HG03103 (cell line): ENCODE results near the gene LRRC74A.

ENCODE experiments used
- ATAC-seq: cut with Tn5 transposase; IDR thresholded peaks from one replicate; pipeline ENCODE4 v1.9.1; 2021; ENCODE audit warnings: low read depth; ENCODE audit not compliant: unreplicated experiment

Gene LRRC74A

DNA sequence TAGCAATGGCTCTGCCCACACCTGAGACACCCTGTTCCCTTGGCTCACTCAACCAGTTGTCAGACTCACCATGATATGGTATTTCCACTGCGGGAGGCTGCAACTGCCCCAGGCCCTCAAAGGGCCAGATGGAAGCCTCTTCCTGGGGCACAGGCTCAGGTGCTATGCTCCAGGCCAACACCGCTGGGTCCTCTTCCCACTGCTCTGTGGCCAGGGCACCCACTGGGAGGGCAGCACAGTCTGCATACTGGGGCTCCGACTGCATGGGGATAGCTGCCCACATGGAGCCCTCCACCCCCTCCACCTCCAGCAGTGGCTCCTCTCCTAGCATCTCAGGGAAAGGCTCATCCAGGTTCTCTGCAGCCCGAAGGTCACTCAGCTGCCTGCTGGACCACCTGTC, 17.2 kb upstream of the LRRC74A start:
- ATAC-seq, result no peak

DNA sequence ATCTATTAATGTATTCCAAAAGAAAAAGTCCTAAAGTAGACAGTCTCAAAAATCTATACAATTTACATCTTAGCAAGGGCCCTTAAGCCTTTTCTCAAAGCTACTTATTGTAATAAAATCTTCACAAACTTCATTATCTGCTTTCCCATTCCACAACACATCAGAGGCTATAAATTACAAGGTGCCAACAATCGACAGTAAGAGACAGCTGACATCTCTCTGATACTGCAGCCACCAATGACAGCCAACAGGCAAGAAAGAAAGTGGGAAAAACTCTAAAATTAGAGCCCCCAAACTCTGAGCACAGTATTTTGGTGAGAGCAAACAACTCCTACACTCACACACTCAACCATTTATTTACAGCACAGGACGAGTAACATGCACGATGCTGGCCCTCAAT, 15.7 kb upstream of the LRRC74A start:
- ATAC-seq, result no peak

DNA sequence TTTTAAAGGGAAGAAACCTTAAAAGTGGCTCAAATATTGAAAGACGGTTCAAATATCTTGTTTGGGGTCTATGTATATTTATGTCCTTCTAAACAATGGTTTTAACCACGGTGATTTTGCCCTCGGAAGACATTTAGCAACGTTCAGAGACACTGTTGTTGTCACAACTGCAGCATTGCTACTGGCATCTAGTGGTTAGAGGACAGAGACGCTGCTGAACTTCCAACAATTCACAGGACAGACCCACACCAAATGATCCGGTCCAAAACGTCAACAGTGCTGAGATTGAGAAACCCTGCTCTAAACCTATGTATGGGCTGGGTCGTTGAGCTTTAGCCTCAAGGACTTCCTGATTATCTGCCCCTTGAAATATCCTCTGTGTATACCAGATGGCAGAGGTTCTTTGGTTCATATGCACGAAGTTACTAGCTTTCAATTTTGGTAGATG, 15.2 kb upstream of the LRRC74A start:
- ATAC-seq, result no peak

DNA sequence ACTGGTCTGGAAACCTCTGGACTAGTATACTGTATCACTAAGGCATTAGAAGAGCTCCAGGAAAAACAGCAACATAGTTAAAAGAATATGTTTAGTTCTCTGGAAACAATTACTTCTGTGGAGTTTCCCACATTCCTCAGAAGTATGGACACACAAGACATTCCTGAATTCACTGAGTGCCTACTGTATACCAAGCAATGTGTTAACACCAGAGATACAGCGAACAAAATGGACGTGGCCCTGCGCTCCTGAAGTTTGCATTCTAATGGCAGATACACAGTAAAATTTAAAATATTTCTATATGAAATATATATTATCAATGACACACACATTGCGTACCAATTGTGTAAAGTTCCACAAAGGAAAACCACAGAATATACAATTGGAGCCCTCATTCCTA, 14.6 kb upstream of the LRRC74A start:
- ATAC-seq, result no peak

DNA sequence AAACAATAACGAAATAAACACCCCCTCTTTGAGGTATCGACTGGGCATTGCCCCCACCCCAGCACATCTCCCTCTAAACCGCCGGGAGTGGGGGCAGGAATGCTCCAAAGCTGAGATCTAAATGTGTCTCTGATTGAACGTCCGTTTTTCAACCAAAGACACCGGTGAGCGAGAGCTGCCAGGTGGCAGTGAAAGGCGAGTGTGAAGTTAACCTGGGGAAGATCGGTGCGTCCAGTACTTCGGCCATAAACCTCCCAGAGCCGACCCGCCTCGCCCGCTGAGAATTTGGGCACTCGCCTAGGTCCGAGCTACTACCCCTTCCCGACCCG, 14.2 kb upstream of the LRRC74A start:
- ATAC-seq, result no peak

DNA sequence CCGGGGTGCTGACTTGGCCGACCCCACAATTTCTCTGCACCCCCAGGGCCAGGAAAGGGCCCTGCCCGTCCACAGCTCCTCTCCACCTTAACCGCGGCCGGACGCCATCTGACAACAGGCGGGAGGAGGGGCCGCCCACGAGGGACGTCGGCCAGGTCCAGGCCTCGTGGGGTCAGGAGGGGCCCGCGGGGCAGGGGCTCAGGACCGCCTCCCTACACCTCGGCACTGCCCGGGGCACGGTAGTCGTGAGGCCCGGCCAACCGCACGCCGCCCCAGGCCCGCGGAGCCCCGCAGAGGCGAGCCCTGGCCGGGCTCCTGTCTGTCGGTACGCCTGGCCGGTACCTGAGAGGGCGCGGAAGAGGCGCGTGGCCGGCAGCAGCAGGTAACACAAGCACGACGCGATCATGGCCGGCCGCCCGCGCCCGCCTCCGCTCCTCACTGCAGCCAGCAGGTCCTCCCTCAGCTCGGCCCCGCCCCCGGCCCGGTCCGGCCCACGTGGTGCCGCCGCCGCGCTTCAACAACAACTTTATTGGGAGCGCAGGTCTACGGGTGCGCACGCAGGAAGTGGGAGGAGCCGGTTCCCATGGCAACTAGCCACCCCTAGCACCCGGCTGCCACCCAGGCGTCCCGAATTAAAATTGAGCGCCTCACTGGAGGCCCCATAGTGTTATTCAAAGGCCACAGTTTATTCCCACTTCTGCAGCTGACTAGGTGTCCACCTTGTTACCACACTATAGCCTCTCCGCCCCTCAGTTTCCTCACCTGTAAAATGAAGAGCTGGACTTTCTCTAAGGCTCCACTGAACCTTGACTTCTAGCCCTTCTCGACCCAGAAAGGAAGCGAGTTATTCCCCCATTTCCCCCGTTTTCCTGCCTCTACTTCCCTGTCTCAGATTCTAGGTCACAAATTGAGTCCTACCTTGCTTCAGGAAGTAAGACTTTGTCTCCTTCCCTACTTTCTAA, 13.5 kb upstream of the LRRC74A start, which contains the start of gene ANGEL1:
Gene ANGEL1 (minus strand): TSS at position 461 of the 962 bp plus-strand sequence. CDS start 55 bp downstream, at position 406.
- peak; percentile 77 for ATAC-seq

DNA sequence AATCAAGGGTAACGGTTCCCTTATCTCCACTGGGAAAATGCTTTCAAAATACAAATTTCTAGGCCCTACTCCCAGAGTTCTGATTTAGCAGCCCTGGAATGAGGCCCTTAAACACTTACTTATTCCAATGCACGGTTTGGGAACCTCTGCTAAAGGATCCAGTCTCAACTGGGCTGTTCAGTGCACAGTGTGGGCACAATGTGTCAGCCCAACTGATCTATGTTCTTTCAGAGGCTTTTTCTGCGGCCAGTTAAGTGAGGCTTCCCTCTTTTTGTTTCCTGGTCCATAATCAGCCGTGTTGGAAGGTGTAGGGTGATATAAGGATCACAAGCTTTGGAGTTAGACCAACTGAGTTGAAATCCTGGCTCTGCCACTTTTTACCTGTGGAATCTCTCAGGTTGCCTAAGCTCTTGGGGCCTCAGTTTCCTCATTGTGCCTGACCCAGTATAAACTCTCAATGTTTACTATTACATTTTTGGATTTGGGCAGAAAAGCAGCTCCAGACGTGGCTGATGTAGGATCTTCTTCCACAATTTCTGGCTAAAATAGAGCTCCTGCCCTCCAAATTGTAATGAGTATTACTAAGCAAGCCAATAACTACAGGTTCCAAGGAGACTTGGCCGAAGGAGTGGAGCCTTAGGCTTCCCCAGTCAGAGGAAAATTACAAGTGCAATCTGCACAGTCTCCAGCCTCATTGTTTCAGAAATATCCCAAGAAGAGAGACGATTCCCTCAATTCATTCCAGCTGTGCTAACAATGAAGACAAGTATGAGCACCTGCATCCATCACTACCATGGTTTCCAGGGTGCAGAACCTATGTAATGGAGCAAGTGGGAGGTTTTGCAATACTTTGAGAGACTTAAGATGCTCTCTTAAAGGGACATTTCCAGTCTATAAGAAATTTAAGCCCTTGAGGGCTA, 11.2 kb upstream of the LRRC74A start:
- no peak for ATAC-seq

DNA sequence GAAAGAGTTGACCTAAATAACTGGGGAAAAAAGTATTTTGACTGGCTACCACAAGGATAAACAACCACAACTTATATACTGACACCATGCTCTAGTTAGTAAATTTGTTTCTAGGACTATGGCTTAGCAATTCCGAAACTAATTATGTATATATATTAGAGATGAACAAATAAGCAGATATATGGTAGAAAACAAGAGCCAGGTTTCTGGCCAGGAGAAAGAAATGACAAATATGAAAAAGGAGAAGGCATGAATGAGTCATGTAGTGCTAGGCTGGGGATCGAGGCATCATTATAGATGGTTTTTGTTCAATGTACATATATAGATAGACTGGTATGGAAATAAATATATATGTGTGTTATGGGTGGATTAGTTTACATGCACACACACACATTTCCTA, 5.5 kb upstream of the LRRC74A start:
- no peak for ATAC-seq

DNA sequence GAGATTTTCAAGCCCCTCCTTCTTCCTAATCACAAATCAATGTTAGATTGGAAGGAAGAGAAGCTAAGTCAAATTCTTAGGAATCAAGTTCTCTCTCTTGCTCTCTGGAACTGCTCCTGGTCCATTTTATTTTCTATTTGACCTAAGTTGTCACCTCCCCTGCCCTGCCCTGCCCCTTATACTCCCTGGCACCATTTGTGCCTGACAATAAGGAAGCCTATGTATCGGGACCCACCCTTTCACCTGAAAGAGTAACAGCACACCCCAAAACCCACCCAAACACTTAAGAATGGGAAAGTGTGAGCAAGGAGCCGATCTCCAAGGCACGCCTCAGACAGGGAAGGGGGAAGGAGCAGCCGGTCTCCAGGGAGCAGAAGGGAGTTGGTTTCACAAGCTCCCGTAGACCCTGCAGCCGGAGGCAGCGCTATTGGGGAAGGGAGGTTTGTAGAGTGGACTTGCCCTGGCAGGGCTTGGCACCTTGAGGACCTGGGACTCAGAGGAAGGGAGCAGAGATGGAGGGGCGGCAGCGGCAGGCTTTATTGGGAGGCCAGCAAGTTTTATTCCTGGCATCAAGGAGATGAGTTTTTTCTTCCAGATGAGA, 1.6 kb downstream of the LRRC74A start:
- no peak for ATAC-seq

DNA sequence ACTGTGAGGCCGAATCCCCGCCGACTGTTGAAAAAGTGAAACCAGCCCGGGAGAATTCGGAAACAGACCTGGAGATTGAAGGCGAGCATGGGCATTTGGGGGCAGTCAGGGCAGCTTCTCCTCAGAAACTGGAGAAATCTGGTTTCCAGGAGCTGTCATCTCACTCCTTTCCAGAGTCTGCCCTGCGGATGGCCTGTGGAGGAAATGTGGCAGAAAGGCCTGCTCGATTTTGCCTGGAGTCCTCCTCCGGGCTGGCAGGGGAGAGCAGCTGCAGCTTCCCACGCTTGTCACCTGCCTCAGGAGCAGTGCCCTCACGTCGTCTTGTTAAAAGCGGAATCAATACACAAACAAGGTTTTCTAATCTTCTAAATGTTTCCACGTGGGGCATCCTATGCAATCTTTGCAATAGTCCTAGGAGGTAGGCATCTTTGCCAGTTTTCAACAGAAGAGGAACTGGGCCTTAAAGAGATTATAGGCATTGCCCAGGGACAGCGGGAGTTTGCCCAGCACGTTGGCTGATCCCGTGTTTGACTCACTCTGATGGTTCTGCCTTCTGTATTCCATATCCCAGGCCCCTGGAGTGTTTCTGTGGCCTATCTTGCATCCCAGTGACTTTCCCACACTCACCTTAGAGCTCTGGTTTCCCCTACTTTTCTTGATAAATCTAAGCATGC, 2.3 kb downstream of the LRRC74A start:
- ATAC-seq, result no peak

DNA sequence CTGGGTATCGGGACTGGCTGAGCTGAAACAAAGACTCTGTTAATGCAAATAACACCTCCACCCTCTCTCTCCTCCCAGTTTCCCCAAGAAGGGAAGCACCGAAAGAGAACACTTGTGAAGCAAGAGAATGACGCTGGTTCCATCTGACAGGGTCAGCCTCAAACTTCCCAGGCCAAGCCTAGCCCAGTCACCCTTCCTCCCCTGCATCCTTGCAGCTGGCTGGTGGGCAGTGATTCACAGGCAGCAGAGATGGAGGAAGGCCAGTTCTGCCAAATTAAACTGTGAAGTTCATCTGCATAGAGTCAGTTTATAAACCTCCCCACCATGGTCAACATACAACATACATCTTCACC, 2.8 kb downstream of the LRRC74A start:
- ATAC-seq, result no peak

DNA sequence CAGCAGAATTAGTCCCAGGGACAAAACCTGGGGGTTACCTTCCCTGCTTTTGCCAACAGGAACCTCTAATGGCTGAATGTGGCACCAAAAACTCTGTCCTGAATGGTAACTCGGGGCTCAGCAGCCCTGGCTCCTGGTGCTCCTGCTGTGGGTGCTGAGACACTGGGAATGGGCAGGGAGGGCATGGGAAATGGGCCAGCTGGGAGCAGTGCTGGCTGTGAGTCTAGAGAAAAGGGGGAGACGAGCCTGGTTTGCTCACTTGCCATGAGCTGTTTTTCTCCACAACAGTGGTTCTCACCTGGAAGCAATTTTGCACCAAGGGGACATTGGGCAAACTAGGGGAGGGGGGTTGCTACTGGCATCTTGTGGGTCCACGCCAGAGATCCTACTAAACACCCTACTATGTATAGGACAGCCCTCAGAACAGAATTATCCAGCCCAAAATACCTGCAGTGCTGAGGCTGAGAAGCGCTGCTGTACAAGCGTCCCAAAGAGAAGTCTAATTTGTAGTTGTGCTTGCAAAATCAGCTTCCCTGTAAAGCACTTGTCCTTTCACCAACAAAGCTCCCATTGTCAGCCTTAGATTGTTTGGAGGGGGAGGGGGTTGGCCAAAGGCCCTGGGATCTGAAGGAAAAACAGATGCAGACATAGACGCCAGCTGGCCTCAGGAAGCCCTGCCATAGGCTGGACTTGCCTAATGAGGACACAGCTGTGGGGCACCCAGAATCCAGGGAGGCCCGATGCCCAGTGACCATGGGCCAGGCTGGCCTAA, 3.6 kb downstream of the LRRC74A start:
- no peak for ATAC-seq

DNA sequence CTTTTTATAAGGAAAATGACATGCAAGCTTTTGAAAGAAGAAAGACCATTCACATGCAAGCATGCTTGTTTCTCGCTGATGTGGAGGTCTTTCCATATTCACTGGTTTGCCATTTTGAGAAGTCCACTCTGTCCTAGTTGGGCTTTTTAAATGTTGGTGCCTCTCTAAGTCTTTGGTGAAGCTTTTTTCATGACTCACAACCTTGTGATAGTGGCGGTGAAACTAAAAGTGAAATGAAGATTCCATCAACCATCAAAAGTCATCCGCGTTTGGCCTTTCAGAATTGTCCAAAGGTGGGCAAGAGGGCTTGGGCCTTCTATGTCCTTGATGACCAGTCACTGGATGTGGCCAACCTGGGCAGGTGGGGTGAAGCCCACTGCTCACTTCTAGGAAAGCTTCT, 4.3 kb downstream of the LRRC74A start:
- ATAC-seq, result no peak

DNA sequence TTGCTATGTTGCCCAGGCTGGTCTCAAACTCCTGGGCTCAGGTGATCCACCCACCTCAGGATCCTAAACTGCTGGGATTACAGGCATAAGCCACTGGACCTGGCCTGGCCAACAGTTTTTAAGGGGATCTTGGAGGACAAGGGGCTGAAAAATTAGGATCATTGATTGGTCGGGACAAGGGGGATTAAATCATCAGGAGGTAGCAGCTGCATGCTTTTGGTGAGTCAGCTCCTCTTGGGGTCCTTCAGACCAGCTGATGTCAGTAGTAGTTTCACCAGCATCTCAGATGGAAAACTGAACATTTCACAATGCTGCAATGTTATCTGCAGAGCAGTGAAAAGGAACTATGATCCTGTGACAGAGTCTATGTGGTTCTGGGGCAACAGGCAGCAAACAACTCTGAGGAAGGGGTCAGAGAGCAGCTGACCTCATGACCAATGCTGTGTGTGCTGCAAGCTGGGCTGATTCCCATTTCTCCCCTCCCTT, 6.3 kb downstream of the LRRC74A start:
- no peak for ATAC-seq

DNA sequence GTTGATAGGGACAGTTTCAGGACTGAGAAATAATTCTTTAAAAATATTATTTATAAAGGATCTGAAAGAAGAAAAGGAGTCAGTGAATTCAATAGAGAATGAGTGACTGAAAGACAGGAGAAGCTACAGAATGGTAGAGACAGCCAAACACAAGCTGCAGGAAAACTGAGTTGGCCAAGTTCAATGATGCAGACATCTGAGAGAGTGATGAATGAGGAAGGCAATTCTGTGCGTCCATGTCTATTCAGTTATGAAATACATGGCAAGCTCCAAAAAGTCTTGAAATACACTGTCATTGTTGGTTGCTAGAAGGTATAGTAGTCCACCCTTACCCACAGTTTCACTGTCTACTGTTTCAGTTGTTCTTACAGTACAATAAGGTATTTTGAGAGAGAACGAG, 6.8 kb downstream of the LRRC74A start:
- no peak for ATAC-seq

DNA sequence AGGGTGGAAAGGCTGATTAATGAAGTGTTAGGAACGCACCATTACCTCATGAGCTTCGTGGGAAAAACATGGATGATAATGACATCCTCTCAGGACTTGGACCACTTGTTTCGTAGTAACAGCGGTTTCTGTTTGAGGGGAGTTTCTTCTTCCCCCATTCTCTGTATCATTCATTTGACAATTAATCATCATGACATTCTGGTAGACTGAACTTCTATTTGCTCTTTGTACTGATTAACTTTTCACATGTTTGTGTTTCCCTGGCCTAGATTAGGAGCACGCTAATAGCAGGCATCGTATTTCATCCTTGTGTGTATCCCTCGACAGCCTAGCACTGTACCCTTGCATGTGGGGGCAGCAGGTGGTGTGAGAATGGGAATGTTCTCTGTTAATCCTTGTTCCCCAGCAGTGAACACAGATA, 8.0 kb downstream of the LRRC74A start:
- no peak for ATAC-seq

DNA sequence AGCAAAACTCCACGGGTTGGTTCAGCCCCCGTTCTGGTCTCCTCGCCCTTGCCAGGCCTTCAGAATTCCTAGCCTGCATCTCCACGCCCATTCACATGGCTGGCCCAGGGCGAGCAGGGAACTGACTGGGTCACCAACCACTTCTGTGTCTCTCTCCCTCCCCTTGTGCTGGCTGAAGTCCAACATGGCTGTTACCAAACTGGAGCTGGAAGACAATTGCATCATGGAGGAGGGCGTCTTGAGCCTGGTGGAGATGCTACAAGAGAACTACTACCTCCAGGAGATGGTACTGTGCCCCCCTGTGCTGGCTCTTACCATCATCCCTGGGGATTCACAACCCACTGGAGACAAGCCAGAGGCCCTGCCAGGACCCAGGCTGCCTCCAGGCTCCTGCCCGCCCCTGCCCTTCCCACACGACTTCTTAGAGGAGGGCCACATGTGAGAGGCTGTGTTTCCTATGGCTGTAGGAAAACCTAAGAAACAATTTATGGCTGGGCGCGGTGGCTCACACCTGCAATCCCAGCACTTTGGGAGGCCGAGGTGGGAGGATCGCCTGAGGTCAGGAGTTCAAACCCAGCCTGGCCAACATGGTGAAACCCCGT, 9.9 kb downstream of the LRRC74A start:
- no peak for ATAC-seq

DNA sequence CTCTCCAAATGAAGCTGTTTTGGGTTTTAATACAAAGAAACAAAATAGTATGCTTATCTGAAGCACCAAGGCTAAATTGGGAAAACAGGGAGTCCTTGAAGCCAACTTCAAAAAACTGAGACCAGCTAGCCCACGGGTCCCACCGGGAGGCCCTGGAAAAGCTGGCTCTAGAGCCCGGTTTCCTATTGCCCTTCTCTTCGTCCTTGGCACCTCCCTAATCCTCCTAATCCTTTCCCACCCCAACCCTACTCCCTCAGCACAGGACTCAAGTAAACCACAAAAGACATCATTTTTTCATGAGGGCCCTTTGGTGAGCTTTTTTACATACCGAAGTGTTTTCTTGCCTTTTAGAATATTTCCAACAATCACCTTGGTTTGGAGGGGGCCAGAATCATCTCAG, 11.3 kb downstream of the LRRC74A start:
- no peak for ATAC-seq

DNA sequence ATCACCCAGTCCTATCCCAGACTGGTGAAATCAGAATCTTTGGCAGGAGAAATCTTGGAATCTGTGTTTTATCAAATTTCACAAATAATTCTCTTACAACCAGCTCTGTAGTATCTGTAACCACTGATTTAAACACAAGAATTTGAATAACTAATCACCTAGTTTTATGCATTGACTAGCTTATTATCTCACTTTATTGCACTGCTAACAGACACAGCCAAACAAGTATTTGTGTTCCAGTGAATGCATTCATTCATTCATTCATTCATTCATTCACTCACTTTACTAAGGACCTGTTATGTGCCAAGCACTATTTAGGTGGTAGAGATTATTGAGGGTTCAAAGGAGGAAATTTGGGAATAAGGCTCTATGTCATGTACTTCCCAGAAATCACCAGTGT, 16.2 kb downstream of the LRRC74A start:
- ATAC-seq, result no peak
